ENCODE data around the gene CEP70. TPM values are rescaled to one million over a fixed set of nuclear protein-coding genes. Genes with fewer than 3 reads are reported as not detected.
"Not testable (repeated sequence)": the region's sequence is repeated elsewhere in the genome, so short reads cannot be mapped to it uniquely, and the experiment has no call there.

The CEP70 gene
- total RNA-seq, 2 experiments from 2014 or later = 10.0 to 11.2 TPM

- Mint-ChIP-seq H3K4me3 (no peak overlapping the region), H3K27me3 (peaks cover 9% of the 10 kb centered on the region), H3K36me3 (no peaks in the 10 kb centered on the region), H3K4me1 (no peaks in the 10 kb centered on the region), H3K9me3 (no peaks in the 10 kb centered on the region), H3K27ac (no peak overlapping the region)
- no peak for DNase-seq
These were observed 134.2 kb downstream of the CEP70 start for GRCh38 chr3:138459619-138460535.

- Mint-ChIP-seq H3K9me3 (no peaks in the 10 kb centered on the region), H3K27me3 (peaks cover 6% of the 10 kb centered on the region), H3K27ac (no peak overlapping the region), H3K4me3 (no peak overlapping the region), H3K36me3 (no peaks in the 10 kb centered on the region), H3K4me1 (no peaks in the 10 kb centered on the region)
- no peak for DNase-seq
These were observed 135.1 kb downstream of the CEP70 start for GRCh38 chr3:138458774-138459499.

- no peaks in the 10 kb centered on the region for H3K36me3 Mint-ChIP-seq
- no peak overlapping the region for H3K4me3 Mint-ChIP-seq
- H3K27ac Mint-ChIP-seq = no peak overlapping the region
- H3K27me3 Mint-ChIP-seq = peaks cover 6% of the 10 kb centered on the region
- no peak for DNase-seq
- no peaks in the 10 kb centered on the region for H3K4me1 Mint-ChIP-seq
- no peaks in the 10 kb centered on the region for H3K9me3 Mint-ChIP-seq
These were observed 136.0 kb downstream of the CEP70 start for GRCh38 chr3:138457863-138458735.

GRCh38 chr3:138456961-138457862, 136.8 kb downstream of the CEP70 start:
- H3K36me3 Mint-ChIP-seq = no peaks in the 10 kb centered on the region

GRCh38 chr3:138455801-138456716, 138.0 kb downstream of the CEP70 start:
- H3K4me3 Mint-ChIP-seq = no peak overlapping the region
- H3K9me3 Mint-ChIP-seq = no peaks in the 10 kb centered on the region
- no peak for DNase-seq
- H3K27me3 Mint-ChIP-seq = no peaks in the 10 kb centered on the region
- H3K27ac Mint-ChIP-seq = no peak overlapping the region
- H3K36me3 Mint-ChIP-seq = no peaks in the 10 kb centered on the region
- H3K4me1 Mint-ChIP-seq = no peaks in the 10 kb centered on the region

More at GRCh38 chr3:138456961-138457862, 136.8 kb downstream of the CEP70 start:
- no peaks in the 10 kb centered on the region for H3K9me3 Mint-ChIP-seq
- no peak for DNase-seq
- no peak overlapping the region for H3K27ac Mint-ChIP-seq
- no peaks in the 10 kb centered on the region for H3K4me1 Mint-ChIP-seq
- H3K4me3 Mint-ChIP-seq = no peak overlapping the region
- H3K27me3 Mint-ChIP-seq = peaks cover 6% of the 10 kb centered on the region

GRCh38 chr3:138453940-138454339, 140.1 kb downstream of the CEP70 start:
- not testable (repeated sequence) for H3K4me1 Mint-ChIP-seq, H3K9me3 Mint-ChIP-seq, H3K27ac Mint-ChIP-seq, H3K27me3 Mint-ChIP-seq, H3K36me3 Mint-ChIP-seq, DNase-seq, H3K4me3 Mint-ChIP-seq

- Mint-ChIP-seq H3K27ac (no peak overlapping the region), H3K36me3 (no peaks in the 10 kb centered on the region), H3K9me3 (no peaks in the 10 kb centered on the region), H3K4me3 (no peak overlapping the region), H3K27me3 (no peaks in the 10 kb centered on the region), H3K4me1 (no peaks in the 10 kb centered on the region)
- no peak for DNase-seq
These were observed 141.6 kb downstream of the CEP70 start for GRCh38 chr3:138452436-138452835.

- Mint-ChIP-seq H3K36me3 (no peaks in the 10 kb centered on the region), H3K4me1 (no peaks in the 10 kb centered on the region), H3K27me3 (no peaks in the 10 kb centered on the region), H3K27ac (no peak overlapping the region), H3K9me3 (no peaks in the 10 kb centered on the region), H3K4me3 (no peak overlapping the region)
- DNase-seq = no peak
These were observed 142.4 kb downstream of the CEP70 start for GRCh38 chr3:138451595-138452162.

GRCh38 chr3:138450704-138451424, 143.2 kb downstream of the CEP70 start:
- no peak for DNase-seq
- no peaks in the 10 kb centered on the region for H3K27me3 Mint-ChIP-seq

GRCh38 chr3:138450181-138450580, 143.9 kb downstream of the CEP70 start:
- H3K36me3 Mint-ChIP-seq = no peaks in the 10 kb centered on the region
- H3K27me3 Mint-ChIP-seq = no peaks in the 10 kb centered on the region
- DNase-seq = no peak

More at GRCh38 chr3:138450704-138451424, 143.2 kb downstream of the CEP70 start:
- no peak overlapping the region for H3K4me3 Mint-ChIP-seq
- H3K27ac Mint-ChIP-seq = no peak overlapping the region
- no peaks in the 10 kb centered on the region for H3K36me3 Mint-ChIP-seq
- H3K9me3 Mint-ChIP-seq = no peaks in the 10 kb centered on the region
- no peaks in the 10 kb centered on the region for H3K4me1 Mint-ChIP-seq

GRCh38 chr3:138449490-138449889, 144.6 kb downstream of the CEP70 start:
- no peak overlapping the region for H3K4me3 Mint-ChIP-seq
- H3K36me3 Mint-ChIP-seq = no peaks in the 10 kb centered on the region
- H3K9me3 Mint-ChIP-seq = no peaks in the 10 kb centered on the region
- no peaks in the 10 kb centered on the region for H3K4me1 Mint-ChIP-seq
- DNase-seq = no peak
- H3K27me3 Mint-ChIP-seq = no peaks in the 10 kb centered on the region
- no peak overlapping the region for H3K27ac Mint-ChIP-seq

More at GRCh38 chr3:138450181-138450580, 143.9 kb downstream of the CEP70 start:
- Mint-ChIP-seq H3K9me3 (no peaks in the 10 kb centered on the region), H3K4me3 (no peak overlapping the region), H3K4me1 (no peaks in the 10 kb centered on the region), H3K27ac (no peak overlapping the region)

GRCh38 chr3:138448631-138449030, 145.4 kb downstream of the CEP70 start:
- no peaks in the 10 kb centered on the region for H3K36me3 Mint-ChIP-seq
- no peak for DNase-seq
- H3K27me3 Mint-ChIP-seq = no peaks in the 10 kb centered on the region
- no peaks in the 10 kb centered on the region for H3K4me1 Mint-ChIP-seq
- no peak overlapping the region for H3K4me3 Mint-ChIP-seq
- no peaks in the 10 kb centered on the region for H3K9me3 Mint-ChIP-seq
- no peak overlapping the region for H3K27ac Mint-ChIP-seq

Data from activated naive CD8-positive, alpha-beta T cell treated with anti-CD3 and anti-CD28 coated beads for 36 hours (primary cell).